Esophagus muscularis mucosa (tissue), 3 donors: ENCODE results near the gene NARF.

Experiments
- POLR2A ChIP-seq: fragments of 450-650 bp; IDR thresholded peaks from one replicate; pipeline ENCODE4 v1.6.1; 2017; ENCODE audit warnings: antibody characterized with exemption, moderate library complexity, mild to moderate bottlenecking, low read depth
- TF ChIP-seq, protein P1 (sequence below), 3 experiments: fragments of 200-600 bp in 2 of 3; fragments of 450-650 bp in 1 of 3; sonication (generic) in 2 of 3; IDR thresholded peaks; one replicate each; pipeline ENCODE4 v1.5.1; 2017 to 2019; ENCODE audit warnings: antibody characterized with exemption in 3 of 3, mild to moderate bottlenecking in 2 of 3, moderate library complexity in 1 of 3

DNA sequence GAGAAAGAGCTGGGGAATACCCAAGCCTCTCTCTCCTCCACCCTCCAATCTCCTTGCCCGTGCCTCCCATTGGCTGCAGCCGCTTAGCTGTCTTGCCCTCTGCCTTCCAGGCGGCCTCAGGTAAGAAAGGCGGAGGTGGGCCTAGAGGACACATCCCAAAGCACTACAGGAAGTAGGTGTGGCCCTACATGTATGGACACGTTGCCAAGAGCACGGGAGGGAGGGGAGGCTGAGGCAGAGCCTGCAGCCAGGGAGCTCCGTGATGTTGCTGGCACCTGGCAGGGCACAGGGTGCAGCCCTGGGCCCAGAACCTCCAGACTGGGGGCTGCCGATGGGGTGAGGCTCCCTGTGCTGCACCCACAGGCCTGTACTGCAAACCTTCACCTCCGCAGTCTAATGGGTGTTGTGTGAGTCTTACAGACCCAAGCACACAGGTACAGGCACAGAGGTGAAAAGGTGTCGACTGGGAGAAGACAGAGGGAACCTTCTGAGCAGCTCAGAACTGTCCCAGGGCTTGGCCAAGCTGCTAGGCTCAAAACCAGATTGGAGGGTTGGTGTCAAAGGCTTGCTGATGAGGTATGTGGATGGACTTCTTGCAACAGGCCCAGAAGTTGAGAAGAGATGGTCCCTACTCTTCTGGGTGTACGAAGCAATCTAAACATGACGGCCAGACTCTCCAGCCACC is 37.4 kb downstream of the NARF start:
- TF ChIP-seq, protein P1, sequence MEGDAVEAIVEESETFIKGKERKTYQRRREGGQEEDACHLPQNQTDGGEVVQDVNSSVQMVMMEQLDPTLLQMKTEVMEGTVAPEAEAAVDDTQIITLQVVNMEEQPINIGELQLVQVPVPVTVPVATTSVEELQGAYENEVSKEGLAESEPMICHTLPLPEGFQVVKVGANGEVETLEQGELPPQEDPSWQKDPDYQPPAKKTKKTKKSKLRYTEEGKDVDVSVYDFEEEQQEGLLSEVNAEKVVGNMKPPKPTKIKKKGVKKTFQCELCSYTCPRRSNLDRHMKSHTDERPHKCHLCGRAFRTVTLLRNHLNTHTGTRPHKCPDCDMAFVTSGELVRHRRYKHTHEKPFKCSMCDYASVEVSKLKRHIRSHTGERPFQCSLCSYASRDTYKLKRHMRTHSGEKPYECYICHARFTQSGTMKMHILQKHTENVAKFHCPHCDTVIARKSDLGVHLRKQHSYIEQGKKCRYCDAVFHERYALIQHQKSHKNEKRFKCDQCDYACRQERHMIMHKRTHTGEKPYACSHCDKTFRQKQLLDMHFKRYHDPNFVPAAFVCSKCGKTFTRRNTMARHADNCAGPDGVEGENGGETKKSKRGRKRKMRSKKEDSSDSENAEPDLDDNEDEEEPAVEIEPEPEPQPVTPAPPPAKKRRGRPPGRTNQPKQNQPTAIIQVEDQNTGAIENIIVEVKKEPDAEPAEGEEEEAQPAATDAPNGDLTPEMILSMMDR (IDR thresholded peaks at IDR 0.05) = no peak
- TF ChIP-seq POLR2A = no peak
